ENCODE data around the gene OR12D1. TPM values are rescaled to one million over a fixed set of nuclear protein-coding genes. Genes with fewer than 3 reads are reported as not detected.

The OR12D1 gene
- total RNA-seq, 4 donors from 2014 or later = not detected

GRCh38 chr6:29399525-29399924, 15.2 kb upstream of the OR12D1 start:
- DNase-seq = no peak
- no peak overlapping the region for H3K27ac ChIP-seq
- H3K4me1 ChIP-seq = no peaks in the 10 kb centered on the region
- TF ChIP-seq CTCF (IDR thresholded peaks at IDR 0.05) = no peak
- no peak for TF ChIP-seq POLR2A (IDR thresholded peaks at IDR 0.05)
- no peaks in the 10 kb centered on the region for H3K36me3 ChIP-seq
- no peak overlapping the region for H3K4me3 ChIP-seq
- no peaks in the 10 kb centered on the region for H3K9me3 ChIP-seq
- H3K27me3 ChIP-seq = no peaks in the 10 kb centered on the region

GRCh38 chr6:29403801-29404200, 10.9 kb upstream of the OR12D1 start:
- Histone ChIP-seq H3K27me3 (no peaks in the 10 kb centered on the region), H3K27ac (no peak overlapping the region), H3K4me1 (no peaks in the 10 kb centered on the region)

GRCh38 chr6:29419516-29419915, 4.8 kb downstream of the OR12D1 start:
- no peak for DNase-seq
- TF ChIP-seq POLR2A (IDR thresholded peaks at IDR 0.05) (no peak), CTCF (IDR thresholded peaks at IDR 0.05) (no peak)
- Histone ChIP-seq H3K27ac (no peak overlapping the region), H3K4me3 (no peak overlapping the region), H3K9me3 (no peaks in the 10 kb centered on the region), H3K36me3 (no peaks in the 10 kb centered on the region), H3K27me3 (no peaks in the 10 kb centered on the region), H3K4me1 (no peaks in the 10 kb centered on the region)

More at GRCh38 chr6:29403801-29404200, 10.9 kb upstream of the OR12D1 start:
- Histone ChIP-seq H3K4me3 (no peak overlapping the region), H3K9me3 (no peaks in the 10 kb centered on the region), H3K36me3 (no peaks in the 10 kb centered on the region)
- no peak for DNase-seq
- TF ChIP-seq CTCF (IDR thresholded peaks at IDR 0.05) (no peak), POLR2A (IDR thresholded peaks at IDR 0.05) (no peak)

GRCh38 chr6:29424168-29424567, 9.4 kb downstream of the OR12D1 start:
- H3K4me3 ChIP-seq = no peak overlapping the region

GRCh38 chr6:29424575-29424974, 9.8 kb downstream of the OR12D1 start:
- DNase-seq = no peak
- Histone ChIP-seq H3K4me3 (no peak overlapping the region), H3K9me3 (no peaks in the 10 kb centered on the region), H3K27ac (no peak overlapping the region), H3K4me1 (no peaks in the 10 kb centered on the region), H3K36me3 (no peaks in the 10 kb centered on the region), H3K27me3 (no peaks in the 10 kb centered on the region)
- no peak for TF ChIP-seq CTCF (IDR thresholded peaks at IDR 0.05)
- no peak for TF ChIP-seq POLR2A (IDR thresholded peaks at IDR 0.05)

More at GRCh38 chr6:29424168-29424567, 9.4 kb downstream of the OR12D1 start:
- Histone ChIP-seq H3K9me3 (no peaks in the 10 kb centered on the region), H3K36me3 (no peaks in the 10 kb centered on the region), H3K27ac (no peak overlapping the region), H3K4me1 (no peaks in the 10 kb centered on the region), H3K27me3 (no peaks in the 10 kb centered on the region)
- TF ChIP-seq POLR2A (IDR thresholded peaks at IDR 0.05) = no peak
- no peak for TF ChIP-seq CTCF (IDR thresholded peaks at IDR 0.05)
- no peak for DNase-seq

- H3K27ac ChIP-seq = no peak overlapping the region
- H3K9me3 ChIP-seq = no peaks in the 10 kb centered on the region
- TF ChIP-seq CTCF (IDR thresholded peaks at IDR 0.05) (no peak), POLR2A (IDR thresholded peaks at IDR 0.05) (no peak)
- no peaks in the 10 kb centered on the region for H3K27me3 ChIP-seq
- no peak for DNase-seq
- no peaks in the 10 kb centered on the region for H3K36me3 ChIP-seq
- no peak overlapping the region for H3K4me3 ChIP-seq
- no peaks in the 10 kb centered on the region for H3K4me1 ChIP-seq
These were observed 10.3 kb downstream of the OR12D1 start for GRCh38 chr6:29425075-29425474.
